HG02981 (cell line): ENCODE data around the gene TBC1D20.
A peak's percentile ranks its signal among the peaks of the same experiment; 100 is the strongest.

Experiments used
- ATAC-seq: cut with Tn5 transposase; IDR thresholded peaks from one replicate; pipeline ENCODE4 v1.9.1; 2021; ENCODE audit warnings: mild to moderate bottlenecking, moderate library complexity; ENCODE audit not compliant: unreplicated experiment

The TBC1D20 gene

DNA sequence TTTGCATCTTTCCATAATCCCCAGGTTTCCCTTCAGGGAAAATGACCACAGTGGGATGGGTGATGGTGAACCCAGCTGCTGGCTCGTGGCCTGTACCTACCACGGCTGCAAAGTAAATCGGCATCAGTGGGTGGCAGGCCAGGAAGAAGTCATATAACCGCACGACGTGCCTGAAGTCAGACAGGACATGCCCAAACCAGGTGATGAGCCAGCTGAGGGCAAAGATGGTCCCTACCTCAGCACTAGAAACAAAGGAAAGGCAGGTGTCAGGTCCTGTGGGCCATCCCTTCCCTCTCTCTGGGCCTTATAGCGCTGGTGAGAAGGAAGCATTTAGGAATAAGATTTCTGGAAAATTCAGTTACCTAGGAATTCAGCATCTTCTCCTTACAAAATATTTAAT lies 22.2 kb downstream of the TBC1D20 start:
- no peak for ATAC-seq

DNA sequence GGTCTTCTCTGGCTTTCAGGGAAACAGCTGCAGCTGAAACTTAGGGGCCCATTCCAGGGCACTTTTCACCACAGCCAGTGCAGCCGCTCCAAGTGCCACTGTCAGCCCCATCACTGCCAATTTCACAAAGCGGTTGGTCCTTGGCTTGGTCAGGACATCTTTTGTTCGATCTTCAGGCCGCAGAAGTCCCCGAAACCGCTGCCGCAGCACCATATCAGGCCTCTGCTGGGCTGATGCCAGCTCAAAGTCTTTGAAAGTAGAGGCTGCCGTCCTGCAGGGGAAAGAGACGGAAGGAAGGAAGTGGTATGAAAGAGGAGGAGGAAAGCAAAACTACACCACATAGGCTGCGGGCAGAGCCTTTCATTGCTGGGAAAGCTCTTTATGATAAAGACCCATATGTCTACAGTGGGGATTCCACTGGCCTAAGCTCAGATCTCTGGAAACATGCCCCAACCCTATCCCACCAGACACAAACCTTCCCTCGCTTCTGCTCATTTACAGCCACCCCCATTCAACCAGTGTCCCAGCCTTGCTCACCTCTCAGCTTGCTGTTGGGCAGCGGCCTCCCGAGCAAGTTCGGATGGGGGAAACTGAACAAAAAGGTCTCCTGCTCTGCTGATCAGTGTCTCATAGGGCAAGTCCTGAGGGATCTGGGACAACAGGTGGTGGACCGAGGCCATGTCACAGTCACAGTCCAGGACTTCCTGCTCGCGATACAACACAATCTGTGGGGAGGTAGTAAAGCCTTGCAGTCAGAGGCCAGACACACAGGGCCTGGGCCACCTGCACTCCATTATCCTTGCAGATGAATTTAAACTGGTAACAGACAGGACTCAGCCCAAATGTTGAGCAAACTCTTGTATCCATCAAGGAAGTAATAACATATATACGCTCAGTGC lies 23.5 kb downstream of the TBC1D20 start:
- no peak for ATAC-seq

DNA sequence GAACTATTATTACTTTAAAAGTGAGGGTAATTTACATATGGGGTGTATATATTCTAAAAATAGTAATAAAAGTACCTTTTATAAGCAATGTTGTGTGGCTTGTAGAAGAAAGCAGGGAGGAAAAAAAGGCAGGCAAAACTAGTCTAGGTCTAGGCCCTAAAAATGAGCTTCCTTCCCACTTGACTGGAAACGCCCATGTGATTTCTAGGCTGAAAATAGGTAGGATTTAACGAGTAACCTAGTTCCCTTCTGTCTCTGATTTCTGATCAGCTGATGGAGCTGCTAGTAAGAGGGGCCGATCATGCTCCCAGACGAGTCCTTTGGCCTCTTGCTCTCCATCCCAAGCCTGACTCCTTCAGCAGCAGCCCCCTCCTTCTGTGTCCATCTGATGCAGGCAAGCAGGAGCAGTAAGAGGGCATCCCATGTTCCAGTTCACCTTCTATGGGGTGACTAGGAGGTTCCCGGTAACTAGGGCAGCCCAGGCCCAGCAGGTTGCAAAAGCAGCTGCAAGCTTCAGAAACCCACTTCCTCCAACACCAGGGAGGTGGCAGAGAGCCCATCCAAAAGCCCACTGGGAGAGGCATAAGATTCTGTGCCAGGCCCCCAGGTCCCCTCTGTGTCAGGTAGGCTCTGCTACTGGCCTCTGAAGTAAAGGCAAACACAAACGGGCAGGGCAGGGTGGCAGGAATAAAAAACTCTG lies 24.4 kb downstream of the TBC1D20 start:
- ATAC-seq = no peak

DNA sequence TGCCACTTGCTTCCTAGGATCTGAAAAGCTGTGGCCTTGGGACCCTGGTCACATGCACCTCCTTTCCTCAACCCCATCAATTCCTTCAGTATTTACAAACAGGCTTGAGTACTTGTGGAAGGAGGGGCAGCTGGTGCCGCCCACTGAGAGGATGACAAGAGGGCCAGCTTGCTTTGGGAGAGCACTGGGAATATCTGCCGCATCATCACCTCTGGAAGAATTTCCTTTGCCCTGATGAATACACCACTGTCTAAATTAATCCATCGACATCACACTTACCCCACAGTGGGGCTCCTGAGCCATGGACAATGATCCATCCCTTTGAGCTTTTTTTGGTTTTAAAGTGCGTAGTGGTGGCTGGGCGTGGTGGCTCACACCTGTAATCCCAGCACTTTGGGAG lies 25.9 kb downstream of the TBC1D20 start:
- no peak for ATAC-seq

DNA sequence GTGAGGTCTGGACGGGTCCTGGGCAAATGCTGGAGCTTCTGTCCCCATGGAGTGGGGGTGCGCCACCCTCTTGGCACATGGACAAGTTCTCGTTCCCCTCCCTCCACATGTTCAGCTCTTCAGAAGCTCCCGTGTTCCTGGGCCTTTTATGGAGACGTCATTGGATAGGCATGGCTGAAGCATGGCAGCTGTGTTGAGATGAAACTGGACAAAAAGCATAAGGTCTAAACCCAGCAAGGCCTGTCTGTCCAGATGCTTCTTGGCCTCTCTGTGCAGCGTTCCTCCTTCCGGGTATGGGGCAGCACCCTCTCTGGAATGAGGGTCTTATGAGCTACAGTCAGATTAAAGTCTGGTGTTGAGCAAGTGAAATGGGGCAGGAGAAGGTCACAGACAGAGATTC lies 26.8 kb downstream of the TBC1D20 start:
- ATAC-seq = no peak

DNA sequence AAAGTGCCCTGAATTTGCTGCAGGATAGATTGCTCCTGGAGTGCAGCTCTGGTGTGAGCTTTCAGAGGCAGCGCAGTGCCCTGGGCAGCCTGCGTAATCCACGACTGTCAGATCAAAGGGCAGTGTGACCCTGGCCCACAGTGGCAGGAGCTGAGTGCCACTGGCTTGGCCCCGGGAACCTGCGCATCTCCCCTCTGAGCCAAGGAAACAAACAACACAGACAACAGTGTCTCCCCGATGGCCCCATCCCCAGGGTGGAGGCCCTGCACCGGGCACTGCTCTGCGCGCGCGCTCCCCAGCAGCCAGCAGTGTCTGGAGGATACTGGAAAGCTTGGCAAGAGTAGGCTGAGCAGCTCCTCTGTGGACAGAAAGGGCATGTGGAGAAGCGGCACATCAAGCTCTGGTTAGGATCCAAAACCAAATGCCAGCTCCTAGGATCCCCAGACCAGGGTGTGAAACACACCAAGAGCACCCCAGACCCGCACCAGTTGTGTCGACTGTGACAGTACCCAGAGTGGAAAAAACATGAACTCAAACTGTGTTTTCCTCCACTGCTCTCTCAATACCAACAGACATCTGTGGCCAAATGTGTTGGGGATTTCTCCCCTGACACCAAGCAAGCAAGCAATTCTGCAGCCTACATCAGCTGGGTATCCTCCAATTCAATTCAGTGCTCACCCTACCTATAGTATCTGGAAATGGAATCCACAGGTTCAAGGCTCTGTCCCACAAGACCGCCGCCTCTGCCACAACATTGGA lies 27.5 kb downstream of the TBC1D20 start:
- no peak for ATAC-seq

DNA sequence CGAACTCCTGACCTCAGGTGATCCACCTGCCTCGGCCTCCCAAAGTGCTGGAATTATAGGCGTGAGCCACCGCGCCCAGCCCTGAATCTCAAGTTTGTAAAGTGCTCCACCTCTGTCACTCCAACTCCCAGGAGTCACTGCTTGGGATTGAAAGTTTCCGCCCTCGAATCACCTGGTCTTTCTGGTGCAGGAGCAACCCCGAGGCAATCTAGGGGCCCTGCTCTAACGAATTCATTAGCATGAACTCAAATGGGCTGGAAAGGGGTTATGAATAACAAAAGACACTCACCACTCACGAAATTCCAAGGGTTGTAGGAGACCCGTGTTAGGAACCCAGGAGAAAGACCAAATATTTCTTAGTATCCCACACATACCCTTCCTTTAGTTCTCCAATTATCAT lies 28.1 kb downstream of the TBC1D20 start:
- no peak for ATAC-seq

DNA sequence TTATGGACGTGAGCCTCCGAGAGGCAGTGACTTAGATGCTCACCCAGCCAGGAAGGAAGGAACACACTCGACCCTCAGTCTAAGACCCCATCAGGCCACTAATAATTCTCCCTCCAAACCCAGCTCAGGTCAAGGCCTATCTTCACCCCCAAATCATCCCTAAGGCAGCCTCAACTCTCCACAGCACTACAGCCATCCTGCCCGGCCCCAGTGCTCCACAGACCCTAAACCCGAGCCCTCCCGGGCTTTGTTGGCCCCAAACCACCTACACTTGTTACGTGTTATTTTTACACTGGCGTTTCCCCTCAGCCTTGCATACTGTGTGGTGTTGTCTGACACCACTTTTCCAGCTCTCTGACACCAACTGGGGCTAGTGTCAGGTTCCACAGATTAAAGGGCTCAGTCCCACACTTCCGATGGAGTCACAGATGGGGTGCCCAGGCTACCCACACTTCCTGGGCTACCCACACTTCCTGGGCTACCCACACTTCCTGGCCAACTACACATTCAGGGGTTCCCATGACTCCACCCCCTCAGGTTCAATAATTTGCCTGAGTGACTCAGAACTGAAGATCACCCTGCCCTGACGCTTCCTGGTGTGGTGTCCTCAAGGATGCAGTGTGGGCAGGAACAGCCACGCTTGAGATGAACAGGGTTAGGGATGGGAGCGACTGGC lies 28.9 kb downstream of the TBC1D20 start:
- ATAC-seq = peak; percentile 78

DNA sequence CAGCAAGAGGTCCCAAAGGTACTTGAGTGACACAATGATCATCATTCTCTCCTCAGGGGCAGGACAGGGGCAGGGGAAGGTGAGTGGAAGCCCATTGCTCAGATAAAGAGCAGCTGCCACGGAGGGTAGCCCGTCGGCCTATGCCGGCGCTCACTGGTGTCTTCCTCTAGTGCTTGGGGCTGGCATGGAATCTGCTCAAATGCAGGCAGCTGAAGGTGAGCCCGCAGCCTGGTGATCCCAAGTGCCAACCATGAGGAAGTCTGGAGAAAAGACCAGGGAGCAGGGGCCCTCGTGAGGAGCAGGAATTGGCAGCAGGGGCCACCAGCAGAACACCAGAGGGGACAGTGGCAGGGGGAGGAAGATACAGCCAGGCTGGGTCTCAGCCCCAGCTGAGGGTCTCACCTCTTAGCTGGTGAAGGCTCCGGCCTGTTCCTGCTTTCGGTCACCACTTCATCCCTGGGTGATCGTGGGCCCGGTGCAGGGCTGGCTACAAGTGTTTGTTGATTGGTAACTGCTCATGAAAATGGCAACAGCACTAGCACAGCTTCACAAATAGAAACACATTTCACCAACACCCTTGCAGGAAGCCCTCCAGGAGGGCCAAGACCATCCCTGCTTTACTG lies 29.5 kb downstream of the TBC1D20 start:
- peak; percentile 9 for ATAC-seq

DNA sequence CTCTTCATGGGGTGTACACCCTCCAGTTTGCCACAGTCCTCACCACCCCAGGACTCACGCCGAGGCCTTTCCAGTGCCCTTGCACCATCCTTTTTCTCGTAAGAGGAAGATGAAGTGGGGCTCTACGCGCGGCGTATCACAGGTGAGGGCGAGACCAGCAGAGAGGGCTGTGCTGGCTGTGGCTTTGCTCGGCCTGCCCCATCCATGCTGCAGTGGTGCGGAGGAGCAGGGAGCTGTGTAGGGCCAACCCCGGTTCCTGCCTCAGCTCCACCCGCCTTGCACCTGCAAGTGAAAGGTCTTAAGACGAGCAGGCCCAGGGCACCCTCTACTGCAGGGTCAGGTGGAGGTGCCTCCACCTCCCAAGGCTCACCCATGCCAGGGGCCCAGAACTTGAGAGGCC lies 30.1 kb downstream of the TBC1D20 start:
- ATAC-seq = no peak

DNA sequence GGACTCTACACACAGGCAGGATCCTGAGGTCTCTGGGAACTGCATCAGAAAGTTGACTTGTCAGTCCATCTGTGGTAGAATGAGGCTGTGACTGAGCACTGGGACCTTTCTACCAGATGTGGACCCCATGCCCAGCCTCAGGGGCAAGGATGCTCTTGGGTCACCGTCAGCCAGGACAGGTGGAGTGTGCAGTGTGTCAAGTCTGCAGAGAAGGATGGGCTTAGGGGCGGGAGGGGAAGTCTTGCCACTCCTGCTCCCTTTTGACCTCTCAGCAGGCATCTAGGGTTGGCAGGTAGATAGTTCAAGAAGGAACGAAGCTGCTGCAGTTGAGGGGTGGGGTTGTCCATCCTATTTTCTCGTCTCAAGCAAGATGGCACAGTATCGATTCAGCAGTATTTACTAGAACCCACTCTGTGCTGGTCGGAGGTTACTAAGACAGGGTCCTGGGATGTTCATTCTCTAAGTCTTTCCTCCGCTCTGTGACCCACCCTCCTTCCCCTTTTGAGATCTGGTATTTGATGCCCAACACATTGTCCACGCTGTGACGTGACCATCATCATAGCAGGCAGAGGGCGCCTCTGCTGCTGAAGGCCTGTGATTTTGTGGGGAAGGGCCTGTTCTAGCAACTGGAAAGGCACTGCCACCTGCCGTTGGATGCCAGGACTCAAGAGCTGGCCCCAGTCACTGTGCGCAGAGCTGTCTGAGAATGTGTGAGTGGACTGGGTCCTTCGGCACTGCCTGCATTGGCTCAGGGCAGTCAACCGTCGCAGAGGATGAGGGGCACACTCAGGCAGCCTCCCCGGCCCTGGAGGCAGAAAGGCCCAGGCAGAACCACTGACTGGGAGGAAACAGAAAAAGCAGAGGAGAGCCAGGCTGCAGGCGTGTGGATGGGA lies 31.1 kb downstream of the TBC1D20 start:
- ATAC-seq = no peak

DNA sequence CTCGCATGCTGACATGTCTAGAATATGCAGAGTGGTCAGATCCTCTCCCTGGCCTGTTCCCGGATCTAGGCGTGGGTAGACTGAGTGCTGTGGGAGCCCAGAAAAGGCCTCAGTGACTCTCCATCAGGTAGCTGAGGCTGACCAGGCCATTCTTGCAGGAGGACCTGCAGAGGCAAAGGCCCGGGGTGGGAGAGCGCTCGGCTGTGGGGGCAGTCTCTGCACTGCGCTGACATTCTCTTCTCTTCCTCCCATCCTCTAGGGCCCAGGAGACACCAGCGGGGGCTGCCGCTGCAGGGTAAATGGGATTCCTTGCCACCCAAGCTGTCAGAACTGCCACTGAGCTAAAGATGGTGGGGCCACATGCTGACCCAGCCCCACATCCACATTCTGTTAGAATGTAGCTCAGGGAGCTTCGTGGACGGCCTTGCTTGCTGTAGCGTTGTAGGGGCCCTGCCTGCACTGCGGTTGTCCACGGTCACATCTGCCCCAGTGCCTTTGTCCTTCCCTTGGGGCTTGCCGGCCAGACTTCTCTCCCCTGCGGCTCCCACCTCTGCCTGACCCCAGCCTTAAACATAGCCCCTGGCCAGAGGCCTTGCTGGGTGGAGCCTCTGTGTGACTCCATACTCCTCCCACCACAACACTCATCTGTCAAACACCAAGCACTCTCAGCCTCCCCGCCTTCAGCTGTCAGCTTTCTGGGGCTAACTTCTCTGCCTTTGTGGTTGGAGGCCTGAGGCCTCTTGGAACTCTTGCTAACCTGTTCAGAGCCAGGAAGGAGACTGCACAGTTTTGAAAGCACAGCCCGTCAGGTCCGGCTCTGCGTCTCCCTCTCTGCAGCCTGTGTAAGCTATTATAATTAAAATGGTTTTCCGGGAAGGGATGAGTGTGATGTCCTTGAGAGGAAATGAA lies 32.0 kb downstream of the TBC1D20 start:
- no peak for ATAC-seq

DNA sequence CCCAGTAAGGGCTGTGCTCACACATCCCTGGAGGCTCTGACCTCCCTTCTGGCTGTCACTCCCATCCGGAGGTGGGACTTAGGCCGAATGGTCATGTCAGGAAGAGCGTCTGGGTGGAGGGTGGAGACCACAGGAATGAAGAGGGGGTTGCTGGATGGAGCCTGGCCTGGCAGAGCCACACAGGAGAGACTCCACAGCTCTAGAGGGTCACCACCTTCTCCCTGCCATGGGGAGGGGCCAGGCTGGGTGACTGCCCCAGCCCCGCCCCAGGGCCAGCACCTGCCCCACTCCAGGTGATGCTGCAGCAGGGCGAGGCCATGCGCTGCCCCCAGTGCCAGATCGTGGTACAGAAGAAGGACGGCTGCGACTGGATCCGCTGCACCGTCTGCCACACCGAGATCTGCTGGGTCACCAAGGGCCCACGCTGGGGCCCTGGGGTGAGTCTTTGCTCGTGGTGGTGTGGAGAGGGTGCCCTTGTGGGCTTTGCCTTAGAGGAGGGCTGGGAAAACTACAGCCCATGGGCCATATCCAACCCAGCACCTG lies 33.6 kb downstream of the TBC1D20 start:
- ATAC-seq = no peak

DNA sequence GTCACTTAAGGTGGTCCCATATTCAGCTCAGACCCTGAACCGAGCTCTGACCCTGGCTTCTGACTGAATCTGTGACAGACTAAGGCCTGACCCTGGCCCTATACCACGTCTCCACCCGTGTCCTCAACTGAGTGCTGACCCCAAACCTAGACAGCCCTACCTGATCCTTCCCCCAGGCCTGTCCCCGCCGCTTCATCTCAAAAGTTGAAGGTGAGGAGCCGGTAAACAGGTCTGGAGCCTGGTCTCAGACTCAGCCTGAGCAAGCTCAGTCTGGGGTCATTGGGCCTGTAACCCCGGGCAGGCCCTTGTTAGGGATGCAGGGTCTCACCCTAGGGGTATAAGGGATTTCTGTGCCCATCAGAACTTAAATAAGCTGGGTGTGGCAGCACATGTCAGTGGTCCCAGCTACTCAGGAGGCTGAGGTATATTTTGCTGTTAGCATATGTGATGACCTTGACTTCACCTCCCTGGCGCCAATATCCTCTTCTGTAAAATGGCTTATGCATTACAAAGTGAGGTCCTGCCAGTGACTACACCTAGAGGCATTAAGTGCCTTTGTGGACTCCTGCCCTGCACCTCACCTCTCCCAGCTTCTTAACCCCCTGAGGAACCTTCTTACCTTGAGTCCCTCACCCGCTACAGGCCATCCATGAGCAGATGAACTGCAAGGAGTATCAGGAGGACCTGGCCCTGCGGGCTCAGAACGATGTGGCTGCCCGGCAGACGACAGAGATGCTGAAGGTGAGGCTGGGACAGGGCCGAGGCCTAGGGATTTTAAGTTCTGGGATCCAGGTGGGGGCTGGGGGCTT lies 34.3 kb downstream of the TBC1D20 start:
- no peak for ATAC-seq

DNA sequence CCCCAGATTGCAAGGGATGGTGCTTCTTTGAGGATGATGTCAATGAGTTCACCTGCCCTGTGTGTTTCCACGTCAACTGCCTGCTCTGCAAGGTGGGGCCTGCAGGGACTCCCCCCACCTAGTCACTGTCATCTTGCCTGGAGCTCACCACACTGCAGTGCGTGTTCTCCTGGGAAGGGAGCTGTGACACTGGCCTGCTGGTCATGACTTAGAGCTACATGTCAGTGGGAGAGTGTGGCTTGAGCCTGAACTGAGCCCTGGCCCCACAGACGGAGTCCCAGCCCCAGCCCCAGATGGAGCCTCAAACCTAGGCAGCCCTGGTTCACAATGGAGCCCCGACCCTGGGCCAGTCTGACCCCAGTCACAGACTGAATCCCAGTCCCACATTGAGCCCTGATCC lies 34.9 kb downstream of the TBC1D20 start:
- ATAC-seq = no peak

DNA sequence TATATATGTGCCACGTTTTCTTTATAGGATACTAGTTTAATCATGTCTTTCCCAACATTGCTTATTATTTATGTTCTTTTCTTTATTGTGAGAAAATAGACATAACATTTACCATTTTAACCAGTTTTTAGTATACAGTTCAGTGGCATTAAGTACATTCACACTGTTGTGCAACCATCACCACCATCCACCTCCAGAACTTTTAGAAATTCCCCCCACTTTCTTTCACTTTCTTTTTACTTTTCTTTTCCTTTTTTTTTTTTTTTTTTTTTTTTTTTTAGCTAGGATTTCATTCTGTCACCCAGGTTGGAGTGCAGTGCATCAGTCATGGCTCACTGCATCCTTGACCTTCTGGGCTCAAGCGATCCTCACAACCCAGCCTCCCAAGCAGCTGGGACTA lies 35.8 kb downstream of the TBC1D20 start:
- ATAC-seq = no peak

DNA sequence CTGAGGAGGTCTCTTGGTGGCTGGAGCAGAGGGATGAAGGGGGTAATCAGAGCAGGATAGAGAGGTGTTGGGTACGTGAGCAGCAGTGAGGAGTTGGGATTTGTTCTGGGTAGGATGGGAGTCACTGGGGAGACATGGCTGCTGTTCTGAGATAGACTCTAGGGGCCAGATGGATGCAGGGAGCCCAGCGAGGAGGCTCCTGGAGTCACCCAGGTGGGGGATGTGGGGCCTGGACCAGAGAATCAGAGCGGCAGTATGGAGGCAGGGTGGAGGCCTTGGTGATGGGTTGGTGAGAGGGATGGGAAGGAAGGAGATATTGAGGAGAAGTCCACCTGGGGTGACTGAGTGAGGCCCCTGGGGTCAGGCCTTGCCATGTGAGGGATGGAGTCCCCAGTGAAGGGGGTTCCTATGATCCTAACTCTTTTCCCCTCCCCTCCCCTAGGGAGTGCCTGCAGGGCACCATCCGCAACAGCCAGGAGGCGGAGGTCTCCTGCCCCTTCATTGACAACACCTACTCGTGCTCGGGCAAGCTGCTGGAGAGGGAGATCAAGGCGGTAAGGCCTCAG lies 40.6 kb downstream of the TBC1D20 start:
- ATAC-seq = no peak
